ENCODE measurements around the gene DCUN1D2. TPM values are rescaled to one million over a fixed set of nuclear protein-coding genes. Genes with fewer than 3 reads are reported as not detected.

Gene DCUN1D2
- total RNA-seq, 1 donor from 2014 or later: 29.0 TPM

DNA sequence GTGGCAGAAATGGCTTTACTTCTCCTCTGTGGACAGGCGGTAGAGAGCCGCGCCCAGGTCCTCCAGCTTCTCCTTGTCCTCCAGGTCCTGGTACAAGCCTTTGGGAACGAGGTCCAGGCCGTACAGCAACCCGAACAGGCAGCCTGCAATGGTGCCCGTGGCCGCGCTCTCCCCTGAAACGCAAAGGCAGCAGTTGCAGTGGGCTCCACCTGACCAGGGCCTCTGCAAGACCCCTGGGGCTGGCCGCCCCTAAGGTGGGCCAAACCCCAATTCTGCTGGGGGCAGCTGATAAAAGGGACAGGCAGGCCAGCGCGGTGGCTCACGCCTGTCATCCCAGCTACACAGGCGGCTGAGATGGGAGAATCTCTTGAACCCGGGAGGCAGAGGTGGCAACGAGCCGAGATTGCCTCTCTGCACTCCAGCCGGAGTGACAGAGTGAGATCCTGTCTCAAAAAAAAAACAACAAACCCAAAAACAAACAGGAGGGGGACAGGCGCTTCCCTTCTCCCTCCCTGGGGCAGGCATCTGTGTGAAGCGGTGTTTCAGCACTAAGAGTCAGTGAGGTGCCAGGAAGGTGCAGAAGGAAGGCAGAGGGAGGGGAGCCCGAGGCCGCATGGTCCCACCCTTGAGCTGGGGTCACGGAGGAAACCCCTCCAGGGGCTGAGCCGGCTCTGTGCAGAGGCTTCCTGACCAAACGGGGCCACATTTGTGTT is 67.5 kb downstream of the DCUN1D2 start:
- TF ChIP-seq, protein P1, sequence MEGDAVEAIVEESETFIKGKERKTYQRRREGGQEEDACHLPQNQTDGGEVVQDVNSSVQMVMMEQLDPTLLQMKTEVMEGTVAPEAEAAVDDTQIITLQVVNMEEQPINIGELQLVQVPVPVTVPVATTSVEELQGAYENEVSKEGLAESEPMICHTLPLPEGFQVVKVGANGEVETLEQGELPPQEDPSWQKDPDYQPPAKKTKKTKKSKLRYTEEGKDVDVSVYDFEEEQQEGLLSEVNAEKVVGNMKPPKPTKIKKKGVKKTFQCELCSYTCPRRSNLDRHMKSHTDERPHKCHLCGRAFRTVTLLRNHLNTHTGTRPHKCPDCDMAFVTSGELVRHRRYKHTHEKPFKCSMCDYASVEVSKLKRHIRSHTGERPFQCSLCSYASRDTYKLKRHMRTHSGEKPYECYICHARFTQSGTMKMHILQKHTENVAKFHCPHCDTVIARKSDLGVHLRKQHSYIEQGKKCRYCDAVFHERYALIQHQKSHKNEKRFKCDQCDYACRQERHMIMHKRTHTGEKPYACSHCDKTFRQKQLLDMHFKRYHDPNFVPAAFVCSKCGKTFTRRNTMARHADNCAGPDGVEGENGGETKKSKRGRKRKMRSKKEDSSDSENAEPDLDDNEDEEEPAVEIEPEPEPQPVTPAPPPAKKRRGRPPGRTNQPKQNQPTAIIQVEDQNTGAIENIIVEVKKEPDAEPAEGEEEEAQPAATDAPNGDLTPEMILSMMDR (IDR thresholded peaks at IDR 0.05): no peak
- Mint-ChIP-seq H3K9me3 (ENCODE audit: unreplicated experiment) (no peaks in the 10 kb centered on the region), H3K36me3 (ENCODE audit: unreplicated experiment) (peaks cover 2% of the 10 kb centered on the region), H3K4me3 (ENCODE audit: unreplicated experiment) (peak overlapping the region; percentile 11), H3K4me1 (ENCODE audit: unreplicated experiment) (peaks cover 39% of the 10 kb centered on the region), H3K27me3 (ENCODE audit: unreplicated experiment) (no peaks in the 10 kb centered on the region), H3K27ac (ENCODE audit: unreplicated experiment) (no peak overlapping the region)
- DNase-seq (ENCODE audit: extremely low spot score, unreplicated experiment): no peak

DNA sequence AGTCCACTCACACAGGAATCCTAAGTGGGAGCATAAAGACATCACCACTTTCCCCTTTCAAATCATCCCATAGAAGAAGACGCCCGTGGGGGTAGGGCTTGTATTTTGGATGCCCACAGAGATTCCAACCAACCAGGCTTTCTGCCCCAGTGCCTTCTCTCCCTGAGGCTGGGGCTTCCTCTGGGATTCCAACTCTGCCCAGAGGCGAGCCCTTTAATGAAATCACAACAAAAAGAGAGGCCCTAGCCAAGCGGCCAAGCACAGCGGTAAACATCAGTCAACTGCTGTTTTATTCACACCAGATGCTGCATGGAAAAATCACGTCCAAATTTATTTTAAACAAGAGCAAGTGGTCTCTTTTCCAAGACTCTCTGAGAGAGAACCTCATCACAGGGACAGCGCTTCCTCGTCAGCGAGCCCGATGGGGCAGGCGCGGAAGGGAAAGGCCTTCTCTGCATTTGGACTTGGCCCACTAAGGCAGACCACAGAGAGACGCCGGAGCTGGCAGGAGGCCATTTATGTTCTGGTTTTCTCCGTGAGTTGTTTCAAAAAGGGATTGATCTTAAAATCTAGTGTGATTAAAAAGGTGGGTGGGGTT is 68.7 kb downstream of the DCUN1D2 start:
- TF ChIP-seq, protein P1 (IDR thresholded peaks at IDR 0.05): no peak
- peak overlapping the region; percentile 52 for H3K4me3 Mint-ChIP-seq (ENCODE audit: unreplicated experiment)
- peaks cover under 1% of the 10 kb centered on the region for H3K27me3 Mint-ChIP-seq (ENCODE audit: unreplicated experiment)
- no peak for DNase-seq (ENCODE audit: extremely low spot score, unreplicated experiment)
- peak overlapping the region; percentile 92 for H3K27ac Mint-ChIP-seq (ENCODE audit: unreplicated experiment)
- H3K36me3 Mint-ChIP-seq (ENCODE audit: unreplicated experiment): peaks cover 2% of the 10 kb centered on the region
- H3K9me3 Mint-ChIP-seq (ENCODE audit: unreplicated experiment): no peaks in the 10 kb centered on the region
- peaks cover 33% of the 10 kb centered on the region for H3K4me1 Mint-ChIP-seq (ENCODE audit: unreplicated experiment)

DNA sequence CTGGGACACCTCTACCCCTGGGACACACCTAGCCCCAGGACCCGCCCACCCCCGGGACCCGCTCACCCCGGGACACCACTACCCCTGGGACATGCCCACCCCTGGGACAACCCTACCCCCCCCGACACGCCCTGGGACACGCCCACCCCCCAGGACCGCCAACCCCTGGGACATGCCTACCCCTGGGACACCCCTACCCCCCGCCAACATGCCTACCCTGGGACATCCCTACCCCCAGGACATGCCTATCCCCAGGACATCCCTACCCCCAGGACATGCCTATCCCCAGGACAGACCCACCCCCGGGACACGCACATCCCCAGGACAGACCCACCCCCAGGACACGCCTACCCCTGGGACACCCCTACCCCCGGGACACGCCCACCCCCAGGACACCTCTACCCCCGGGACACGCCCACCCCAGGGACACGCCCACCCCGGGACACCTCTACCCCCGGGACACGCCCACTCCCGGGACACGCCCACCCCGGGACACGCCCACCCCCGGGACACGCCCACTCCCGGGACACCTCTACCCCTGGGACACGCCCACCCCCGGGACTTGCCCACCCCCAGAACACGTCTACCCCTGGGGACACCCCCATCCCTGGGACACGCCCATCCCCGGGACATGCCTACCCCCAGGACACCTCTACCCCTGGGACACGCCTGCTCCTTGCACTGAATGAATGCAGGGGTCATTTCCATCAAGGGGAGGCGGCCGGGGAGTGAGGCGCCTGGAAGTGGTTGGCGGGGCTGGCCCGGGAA is 69.5 kb downstream of the DCUN1D2 start:
- peaks cover 2% of the 10 kb centered on the region for H3K36me3 Mint-ChIP-seq (ENCODE audit: unreplicated experiment)
- peaks cover 27% of the 10 kb centered on the region for H3K4me1 Mint-ChIP-seq (ENCODE audit: unreplicated experiment)
- DNase-seq (ENCODE audit: extremely low spot score, unreplicated experiment): no peak
- H3K4me3 Mint-ChIP-seq (ENCODE audit: unreplicated experiment): no peak overlapping the region
- peak overlapping the region; percentile 92 for H3K27ac Mint-ChIP-seq (ENCODE audit: unreplicated experiment)
- peaks cover 3% of the 10 kb centered on the region for H3K27me3 Mint-ChIP-seq (ENCODE audit: unreplicated experiment)
- no peaks in the 10 kb centered on the region for H3K9me3 Mint-ChIP-seq (ENCODE audit: unreplicated experiment)
- TF ChIP-seq, protein P1 (IDR thresholded peaks at IDR 0.05): no peak

DNA sequence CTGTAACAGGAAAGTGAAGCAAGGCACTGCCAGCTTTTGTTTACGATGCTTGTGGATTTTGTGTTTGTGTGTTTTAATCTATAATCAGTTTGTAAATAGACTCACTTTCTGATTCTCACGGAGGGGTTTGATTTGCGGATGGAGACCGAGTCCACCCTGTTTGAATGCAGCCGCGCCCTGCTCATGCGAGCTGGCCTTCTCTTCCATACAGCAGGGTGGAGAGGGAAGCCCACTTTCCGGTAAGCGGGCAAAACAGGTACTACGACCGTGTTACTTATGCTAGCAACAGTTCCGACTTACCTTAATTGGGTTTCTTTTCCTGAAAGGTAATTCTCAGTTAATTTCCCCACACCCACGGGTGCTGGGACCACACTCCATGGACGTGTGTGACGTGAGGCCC is 70.3 kb downstream of the DCUN1D2 start:
- Mint-ChIP-seq H3K4me3 (ENCODE audit: unreplicated experiment) (no peak overlapping the region), H3K27ac (ENCODE audit: unreplicated experiment) (no peak overlapping the region), H3K9me3 (ENCODE audit: unreplicated experiment) (no peaks in the 10 kb centered on the region), H3K27me3 (ENCODE audit: unreplicated experiment) (peaks cover 3% of the 10 kb centered on the region), H3K36me3 (ENCODE audit: unreplicated experiment) (peaks cover 2% of the 10 kb centered on the region), H3K4me1 (ENCODE audit: unreplicated experiment) (peaks cover 24% of the 10 kb centered on the region)
- DNase-seq (ENCODE audit: extremely low spot score, unreplicated experiment): no peak
- TF ChIP-seq, protein P1 (IDR thresholded peaks at IDR 0.05): no peak

Measured in osteocyte (in vitro differentiated cells).